ENCODE results near the gene DCTN1.

- TF ChIP-seq CTCF (IDR thresholded peaks at IDR 0.05) (no peak), POLR2A (IDR thresholded peaks at IDR 0.05) (no peak)
Measured at GRCh38 chr2:74391209-74391579, 11.1 kb upstream of the DCTN1 start.

Data from uterus (tissue), 2 donors.